LNCAP (cell line): Measurements from ENCODE around the gene VAT1.

Experiments
- CTCF ChIP-seq: fragments of 450-650 bp; IDR thresholded peaks from 2 replicates; pipeline ENCODE4 v1.5.1; 2017; ENCODE audit warnings: mild to moderate bottlenecking

Gene VAT1

GRCh38 chr17:43021741-43022512 lies at the start of gene VAT1:
Gene VAT1 (minus strand): TSS chr17:43022385. CDS start chr17:43022322, 63 bp downstream.
- no peak for TF ChIP-seq CTCF

GRCh38 chr17:43070872-43071271 lies 48.7 kb upstream of the VAT1 start:
- TF ChIP-seq CTCF = no peak

- no peak for TF ChIP-seq CTCF
These were observed 48.1 kb upstream of the VAT1 start for GRCh38 chr17:43070257-43070656.

- no peak for TF ChIP-seq CTCF
These were observed 47.2 kb upstream of the VAT1 start for GRCh38 chr17:43069368-43069898.

GRCh38 chr17:43068570-43069367 lies 46.6 kb upstream of the VAT1 start:
- no peak for TF ChIP-seq CTCF

GRCh38 chr17:43062984-43063638 lies 40.9 kb upstream of the VAT1 start:
- TF ChIP-seq CTCF = no peak

GRCh38 chr17:43056051-43056450 lies 33.9 kb upstream of the VAT1 start:
- no peak for TF ChIP-seq CTCF
